Left lung (tissue), 10 donors: Measurements from ENCODE around the gene PFAS. TPM values are rescaled to one million over a fixed set of nuclear protein-coding genes. Genes with fewer than 3 reads are reported as not detected.

ENCODE experiments used
- ATAC-seq: fragments of 200-7000 bp; cut with Tn5 transposase; one replicate; pipeline ENCODE4 v1.9.1; 2020; ENCODE audit warnings: moderate library complexity
- DNase-seq, 4 donors: peaks; one replicate each; pipeline ENCODE4 v3.0.0-alpha.2; 2013 to 2020
- H3K27ac ChIP-seq, 2 donors: fragments of 200-600 bp; sonication (generic) in 1 of 2; one replicate each; pipeline versions ENCODE4 v1.5.0 to v1.8.0; 2020 to 2021
- H3K27me3 ChIP-seq, 2 donors: fragments of 200-600 bp; sonication (generic) in 1 of 2; one replicate each; pipeline versions ENCODE4 v1.5.0 to v1.8.0; 2020 to 2021
- H3K36me3 ChIP-seq, 2 donors: fragments of 200-600 bp; sonication (generic) in 1 of 2; one replicate each; pipeline versions ENCODE4 v1.5.0 to v1.8.0; 2020 to 2021
- H3K4me1 ChIP-seq, 2 donors: fragments of 200-600 bp; one replicate each; pipeline ENCODE4 v1.8.0; 2021
- H3K4me3 ChIP-seq, 2 donors: fragments of 200-600 bp; sonication (generic) in 1 of 2; one replicate each; pipeline versions ENCODE4 v1.5.0 to v1.8.0; 2020 to 2021; ENCODE audit warnings: mild to moderate bottlenecking in 1 of 2
- H3K9me3 ChIP-seq, 2 donors: fragments of 200-600 bp; sonication (generic) in 1 of 2; one replicate each; pipeline versions ENCODE4 v1.5.0 to v1.8.0; 2020 to 2021
- CTCF ChIP-seq, 2 donors: fragments of 200-600 bp; sonication (generic) in 1 of 2; IDR thresholded peaks; one replicate each; pipeline versions ENCODE4 v1.5.0 to v1.8.0; 2021; ENCODE audit warnings: antibody characterized with exemption in 2 of 2
- intact Hi-C, 2 donors: fragments of 100-400 bp; cut with DNase I; formaldehyde crosslinking; loops; one replicate each; pipeline versions ENCODE4 v1.11.2 to v1.14.2; 2022
- polyA plus RNA-seq, 6 donors: library from polyadenylated mRNA; unstranded; fragments of 120-200 nt; gene quantifications; one replicate each; pipeline ENCODE4 v1.2.1, GENCODE V29; 2013; ENCODE audit not compliant: insufficient read length in 6 of 6
- total RNA-seq, 2 donors: library from RNA; stranded (reverse); fragmentation: NEBNext Ultra II Directional; extraction: Animal tissue kit (Norgen Biotek cat#: 25700); gene quantifications; one replicate each; pipeline ENCODE4 v1.2.1, GENCODE V29; 2021
- donor health status: DM: no; HTN: yes; CAD: no.
- donor health status: DM: no; HTN: no; CAD: no.

PFAS gene
- total and polyA plus RNA-seq, 8 donors, result 25.9 to 51.0 (median 41.7) TPM

DNA sequence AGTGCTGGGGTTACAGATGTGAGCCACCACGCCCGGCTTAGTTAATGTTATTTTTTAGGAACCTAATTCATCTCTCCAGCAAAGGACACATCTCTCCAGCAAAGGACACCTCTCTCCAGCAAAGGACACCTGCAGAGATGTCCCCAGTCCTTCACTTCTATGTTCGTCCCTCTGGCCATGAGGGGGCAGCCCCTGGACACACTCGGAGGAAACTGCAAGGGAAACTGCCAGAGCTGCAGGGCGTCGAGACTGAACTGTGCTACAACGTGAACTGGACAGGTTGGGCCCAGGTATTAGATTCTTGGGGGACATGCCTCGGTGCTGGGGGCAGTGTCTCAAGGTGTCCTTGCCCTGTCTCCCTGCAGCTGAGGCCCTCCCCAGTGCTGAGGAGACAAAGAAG lies 4.7 kb downstream of the PFAS start:
- Histone ChIP-seq H3K27me3 (no peaks in the 10 kb centered on the region), H3K36me3 (peaks cover 0 to 49% of the 10 kb centered on the region in 2 donors), H3K4me3 (no peak overlapping the region), H3K27ac (no peak overlapping the region), H3K9me3 (no peaks in the 10 kb centered on the region), H3K4me1 (peaks cover 7 to 14% of the 10 kb centered on the region in 2 donors)
- TF ChIP-seq CTCF (IDR thresholded peaks at IDR 0.05), result no peak
- intact Hi-C loops, result no loop called here
- DNase-seq (no peak), ATAC-seq (peak; percentile 27)

- Histone ChIP-seq H3K4me3 (no peak overlapping the region), H3K4me1 (peaks cover under 1 to 7% of the 10 kb centered on the region in 2 donors), H3K27me3 (no peaks in the 10 kb centered on the region), H3K27ac (no peak overlapping the region), H3K36me3 (peaks cover 0 to 56% of the 10 kb centered on the region in 2 donors), H3K9me3 (no peaks in the 10 kb centered on the region)
- intact Hi-C loops, result no loop called here
- TF ChIP-seq CTCF (IDR thresholded peaks at IDR 0.05), result no peak
- ATAC-seq (no peak), DNase-seq (no peak)
Observed at GRCh38 chr17:8254881-8255280, 5.8 kb downstream of the PFAS start.

GRCh38 chr17:8255499-8255898 lies 6.4 kb downstream of the PFAS start:
- Histone ChIP-seq H3K27me3 (no peaks in the 10 kb centered on the region), H3K4me1 (peaks cover 0 to under 1% of the 10 kb centered on the region in 2 donors), H3K27ac (no peak overlapping the region), H3K4me3 (no peak overlapping the region), H3K9me3 (no peaks in the 10 kb centered on the region), H3K36me3 (peaks cover 0 to 61% of the 10 kb centered on the region in 2 donors)
- DNase-seq (no peak), ATAC-seq (no peak)
- no peak for TF ChIP-seq CTCF (IDR thresholded peaks at IDR 0.05)
- intact Hi-C loops, result no loop called here

- intact Hi-C loops, result no loop called here
- peaks cover 0 to 68% of the 10 kb centered on the region in 2 donors for H3K36me3 ChIP-seq
Observed at GRCh38 chr17:8256291-8256690, 7.2 kb downstream of the PFAS start.

DNA sequence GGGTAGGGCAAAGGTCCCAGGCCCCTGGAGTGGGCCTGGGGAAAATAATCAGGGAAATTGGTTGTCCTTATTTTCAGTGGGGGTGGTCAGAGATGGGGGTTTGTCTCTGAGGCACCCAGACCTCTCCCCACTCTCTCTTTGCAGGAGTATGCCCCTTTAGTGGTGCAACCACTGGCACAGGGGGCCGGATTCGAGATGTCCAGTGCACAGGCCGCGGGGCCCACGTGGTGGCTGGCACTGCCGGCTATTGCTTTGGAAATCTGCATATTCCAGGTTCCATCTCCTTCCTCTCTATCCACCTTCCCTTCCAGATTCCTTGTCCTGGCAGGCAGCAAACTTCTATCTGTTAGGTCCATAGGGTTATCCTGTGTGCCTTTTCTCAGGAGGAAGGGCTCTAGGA lies 7.6 kb downstream of the PFAS start:
- no peaks in the 10 kb centered on the region for H3K4me1 ChIP-seq
- no peak overlapping the region for H3K27ac ChIP-seq
- no peak overlapping the region for H3K4me3 ChIP-seq
- H3K36me3 ChIP-seq, result peaks cover 0 to 72% of the 10 kb centered on the region in 2 donors
- no peaks in the 10 kb centered on the region for H3K9me3 ChIP-seq
- intact Hi-C loops, result no loop called here
- no peak for TF ChIP-seq CTCF (IDR thresholded peaks at IDR 0.05)
- ATAC-seq, result no peak
- no peaks in the 10 kb centered on the region for H3K27me3 ChIP-seq
- DNase-seq, result no peak

More at GRCh38 chr17:8256291-8256690, 7.2 kb downstream of the PFAS start:
- no peak overlapping the region for H3K27ac ChIP-seq
- H3K4me1 ChIP-seq, result no peaks in the 10 kb centered on the region
- TF ChIP-seq CTCF (IDR thresholded peaks at IDR 0.05), result no peak
- DNase-seq (no peak), ATAC-seq (no peak)
- no peak overlapping the region for H3K4me3 ChIP-seq
- no peaks in the 10 kb centered on the region for H3K9me3 ChIP-seq
- H3K27me3 ChIP-seq, result no peaks in the 10 kb centered on the region
